ENCODE measurements around the gene PARVA.

DNA sequence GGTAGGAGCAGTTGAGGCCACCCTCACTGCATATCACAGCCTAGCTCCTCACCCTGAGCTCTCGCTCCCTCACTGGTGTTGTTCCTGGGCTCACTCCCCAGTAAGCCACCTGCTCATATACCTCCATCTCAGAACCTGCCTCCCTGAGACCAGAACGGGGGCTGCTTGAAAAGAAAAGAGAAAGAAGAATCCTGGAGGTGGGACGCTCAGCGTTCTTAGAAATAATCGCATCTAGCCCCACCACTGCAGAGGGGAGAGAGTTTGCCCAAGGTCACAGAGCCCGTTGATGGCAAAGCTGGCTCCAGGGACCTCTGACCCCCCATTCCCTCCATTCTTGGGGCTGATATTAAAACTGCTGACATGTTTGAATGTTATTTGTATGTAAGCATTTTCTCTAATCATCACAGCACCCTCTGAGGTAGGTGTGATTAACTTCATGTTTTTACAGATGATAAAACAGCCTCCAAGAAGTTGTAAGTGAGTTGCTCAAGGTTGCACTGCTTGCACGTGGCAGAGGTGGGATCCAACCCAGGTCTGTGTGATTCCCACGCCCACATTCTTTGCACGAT lies 164.3 kb downstream of the PARVA start:
- TF ChIP-seq, protein P1, sequence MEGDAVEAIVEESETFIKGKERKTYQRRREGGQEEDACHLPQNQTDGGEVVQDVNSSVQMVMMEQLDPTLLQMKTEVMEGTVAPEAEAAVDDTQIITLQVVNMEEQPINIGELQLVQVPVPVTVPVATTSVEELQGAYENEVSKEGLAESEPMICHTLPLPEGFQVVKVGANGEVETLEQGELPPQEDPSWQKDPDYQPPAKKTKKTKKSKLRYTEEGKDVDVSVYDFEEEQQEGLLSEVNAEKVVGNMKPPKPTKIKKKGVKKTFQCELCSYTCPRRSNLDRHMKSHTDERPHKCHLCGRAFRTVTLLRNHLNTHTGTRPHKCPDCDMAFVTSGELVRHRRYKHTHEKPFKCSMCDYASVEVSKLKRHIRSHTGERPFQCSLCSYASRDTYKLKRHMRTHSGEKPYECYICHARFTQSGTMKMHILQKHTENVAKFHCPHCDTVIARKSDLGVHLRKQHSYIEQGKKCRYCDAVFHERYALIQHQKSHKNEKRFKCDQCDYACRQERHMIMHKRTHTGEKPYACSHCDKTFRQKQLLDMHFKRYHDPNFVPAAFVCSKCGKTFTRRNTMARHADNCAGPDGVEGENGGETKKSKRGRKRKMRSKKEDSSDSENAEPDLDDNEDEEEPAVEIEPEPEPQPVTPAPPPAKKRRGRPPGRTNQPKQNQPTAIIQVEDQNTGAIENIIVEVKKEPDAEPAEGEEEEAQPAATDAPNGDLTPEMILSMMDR (conservative IDR thresholded peaks at IDR 0.05; ENCODE audit: low read length), result no peak
- TF ChIP-seq EZH2phosphoT487 (IDR thresholded peaks at IDR 0.05; ENCODE audit: borderline replicate concordance, low read depth, low read length), result no peak
